GM13976 (cell line): ENCODE measurements around the gene TXNDC17.
A peak's percentile ranks its signal among the peaks of the same experiment; 100 is the strongest.

Experiments
- DNase-seq: peaks from one replicate; pipeline ENCODE4 v3.0.0; 2012; ENCODE audit warnings: low spot score
- CTCF ChIP-seq: IDR thresholded peaks from 2 replicates; pipeline ENCODE4 v1.5.1; 2012; ENCODE audit warnings: borderline replicate concordance, mild to moderate bottlenecking; ENCODE audit not compliant: insufficient read depth; ENCODE audit errors: extremely low read depth, missing control alignments, control extremely low read depth
- in situ Hi-C: fragments of 300-500 bp; cut with MboI; formaldehyde crosslinking; loops from one replicate; pipeline ENCODE4 v1.12.0; 2022; ENCODE audit warnings: low sequenced_read_pairs, mixed read lengths, inconsistent platforms; ENCODE audit not compliant: unreplicated experiment

Gene TXNDC17

GRCh38 chr17:6675201-6675825, 34.5 kb downstream of the TXNDC17 start:
- no peak for TF ChIP-seq CTCF
- DNase-seq: no peak
- in situ Hi-C loops: no loop called here

GRCh38 chr17:6676802-6677157, 35.9 kb downstream of the TXNDC17 start:
- no peak for TF ChIP-seq CTCF
- no peak for DNase-seq

GRCh38 chr17:6677158-6677831, 36.4 kb downstream of the TXNDC17 start:
- peak; percentile 43 for DNase-seq
- TF ChIP-seq CTCF: no peak
- in situ Hi-C loops: no loop called here

More at GRCh38 chr17:6676802-6677157, 35.9 kb downstream of the TXNDC17 start:
- in situ Hi-C loops: no loop called here

- no peak for DNase-seq
- no peak for TF ChIP-seq CTCF
- in situ Hi-C loops: no loop called here
These were observed 37.1 kb downstream of the TXNDC17 start for GRCh38 chr17:6677946-6678345.

- DNase-seq: no peak
- no peak for TF ChIP-seq CTCF
- in situ Hi-C loops: no loop called here
These were observed 38.4 kb downstream of the TXNDC17 start for GRCh38 chr17:6679241-6679640.

GRCh38 chr17:6681176-6681575, 40.3 kb downstream of the TXNDC17 start:
- in situ Hi-C loops: no loop called here
- no peak for TF ChIP-seq CTCF

GRCh38 chr17:6681671-6682070, 40.8 kb downstream of the TXNDC17 start:
- in situ Hi-C loops: no loop called here
- no peak for TF ChIP-seq CTCF
- DNase-seq: no peak

More at GRCh38 chr17:6681176-6681575, 40.3 kb downstream of the TXNDC17 start:
- DNase-seq: no peak
